Measurements from ENCODE around the gene ITPKA.

Gene ITPKA

GRCh38 chr15:41491889-41492288 lies 1.8 kb upstream of the ITPKA start:
- no peak for DNase-seq

GRCh38 chr15:41492597-41493204 lies 973 bp upstream of the ITPKA start:
- no peak for DNase-seq

GRCh38 chr15:41493902-41494189 lies 172 bp downstream of the ITPKA start:
- no peak for DNase-seq

GRCh38 chr15:41494190-41494921 lies 682 bp downstream of the ITPKA start:
- DNase-seq = no peak

DNA sequence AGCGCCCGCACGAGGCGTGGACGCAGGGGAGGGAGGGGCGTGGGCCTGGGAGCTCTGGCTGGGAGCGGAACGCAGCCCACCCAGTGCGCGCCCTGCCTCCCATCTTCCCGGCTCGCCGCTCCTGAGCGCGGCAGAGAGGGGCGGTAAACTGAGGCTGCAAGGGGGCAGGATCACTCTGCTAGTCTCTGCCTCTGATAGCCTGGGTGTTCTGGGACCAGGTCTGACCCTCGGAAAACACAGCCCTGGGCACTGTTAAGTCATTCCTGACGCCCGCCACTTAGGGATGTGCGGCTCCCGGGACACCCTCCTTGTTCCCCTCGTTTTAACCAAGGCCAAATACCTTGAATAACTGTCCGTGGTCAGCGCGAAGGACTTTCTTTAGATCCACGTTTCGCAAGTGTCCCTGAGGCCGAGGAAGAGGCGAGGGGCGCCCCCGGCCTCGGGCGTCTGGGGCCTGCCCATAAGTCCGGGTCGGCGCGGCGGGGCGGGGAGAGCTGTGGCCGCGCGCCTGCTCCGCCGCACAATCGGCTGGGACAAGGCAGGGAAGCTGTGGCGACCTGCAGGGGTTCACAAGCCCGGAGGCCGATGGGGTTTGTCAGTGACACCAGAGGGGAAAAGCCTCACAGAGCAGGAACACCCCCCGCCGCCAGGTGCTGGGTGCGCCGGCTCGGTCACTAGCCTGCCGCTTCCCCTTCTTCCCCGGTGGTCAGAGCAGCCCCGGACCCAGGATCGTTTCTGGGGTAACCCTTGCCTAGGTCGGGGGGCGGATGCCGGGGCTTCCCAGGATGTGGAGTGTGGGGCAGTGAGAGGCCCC lies 1.5 kb downstream of the ITPKA start:
- no peak for DNase-seq

GRCh38 chr15:41495736-41496599 lies 2.3 kb downstream of the ITPKA start:
- no peak for DNase-seq

GRCh38 chr15:41498657-41499056 lies 5.0 kb downstream of the ITPKA start:
- DNase-seq = no peak

- no peak for DNase-seq
These were observed 5.6 kb downstream of the ITPKA start for GRCh38 chr15:41499109-41499851.

GRCh38 chr15:41501191-41501917 lies 7.7 kb downstream of the ITPKA start:
- DNase-seq = no peak

DNA sequence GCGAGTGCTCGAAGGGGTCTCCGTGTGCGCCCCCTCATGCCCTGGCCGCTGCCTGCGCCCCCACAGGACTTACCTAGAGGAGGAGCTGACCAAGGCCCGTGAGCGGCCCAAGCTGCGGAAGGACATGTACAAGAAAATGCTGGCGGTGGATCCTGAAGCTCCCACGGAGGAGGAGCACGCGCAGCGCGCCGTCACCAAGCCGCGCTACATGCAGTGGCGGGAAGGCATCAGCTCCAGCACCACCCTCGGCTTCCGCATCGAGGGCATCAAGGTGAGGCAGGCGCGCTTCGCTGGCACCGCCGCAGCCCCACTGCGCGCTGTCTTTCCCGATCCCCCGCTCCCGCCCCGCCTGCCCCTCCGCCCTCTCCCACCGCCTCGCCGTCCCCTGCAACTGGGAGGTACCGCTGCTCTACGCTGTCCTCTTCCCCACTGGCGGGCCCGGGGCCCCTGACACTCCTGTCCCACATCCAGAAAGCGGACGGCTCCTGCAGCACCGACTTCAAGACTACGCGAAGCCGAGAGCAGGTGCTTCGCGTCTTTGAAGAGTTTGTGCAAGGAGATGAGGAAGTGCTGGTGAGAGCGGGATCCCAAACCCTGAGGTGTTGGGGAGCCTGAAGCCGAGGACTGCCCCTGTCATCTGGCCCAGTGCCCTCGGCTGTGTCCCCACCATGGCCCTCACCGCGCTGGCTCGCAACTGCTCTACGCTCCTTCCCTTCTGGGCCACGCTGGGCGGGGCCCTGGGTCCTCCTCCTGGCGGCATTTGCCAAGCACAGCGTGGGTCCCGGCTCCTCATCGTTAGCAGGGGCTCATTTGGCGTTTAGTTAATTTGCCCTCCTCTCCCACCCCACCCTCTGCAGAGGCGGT lies 8.5 kb downstream of the ITPKA start:
- DNase-seq = no peak

- no peak for DNase-seq
These were observed 9.4 kb downstream of the ITPKA start for GRCh38 chr15:41502795-41503668.

DNA sequence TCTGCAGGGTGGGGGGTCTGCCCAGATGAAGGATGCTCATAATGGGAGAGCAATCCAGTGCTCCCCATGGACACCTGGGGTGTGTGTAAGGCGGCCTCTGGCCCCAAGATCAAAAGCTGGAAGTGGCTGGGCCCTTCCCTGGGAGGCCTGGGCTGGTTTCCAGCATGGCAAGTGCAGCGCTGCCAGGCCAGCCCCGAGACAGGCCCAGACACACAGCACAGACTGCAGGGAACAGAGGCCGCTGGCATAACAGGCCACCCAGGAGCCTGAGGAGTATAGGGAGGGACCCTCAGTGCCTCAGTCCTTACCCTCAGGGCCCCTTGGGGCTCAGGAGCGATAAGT lies 10.0 kb downstream of the ITPKA start:
- DNase-seq = no peak

GRCh38 chr15:41504751-41505492 lies 11.2 kb downstream of the ITPKA start:
- no peak for DNase-seq

DNA sequence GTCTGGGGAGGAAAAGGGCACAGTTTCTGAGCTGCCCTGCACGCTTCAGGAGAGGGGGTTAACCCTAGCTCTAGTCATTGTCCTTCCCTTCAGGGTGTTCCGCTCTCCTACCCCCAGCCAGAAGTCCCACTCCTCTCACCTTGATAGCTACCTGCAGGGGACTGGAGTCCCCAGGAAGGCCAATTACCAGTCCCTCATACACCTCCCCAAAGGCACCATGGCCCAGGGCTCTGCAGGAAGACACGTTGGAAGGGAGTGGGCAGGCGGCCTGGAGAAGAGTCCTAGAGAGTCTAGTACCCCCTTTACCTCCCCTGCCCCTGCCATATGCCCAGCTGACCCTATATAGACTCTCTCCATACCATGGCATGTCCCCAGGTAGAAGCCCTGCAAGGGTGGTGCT lies 12.1 kb downstream of the ITPKA start:
- DNase-seq = no peak

- no peak for DNase-seq
These were observed 13.2 kb downstream of the ITPKA start for GRCh38 chr15:41506796-41507341.

DNA sequence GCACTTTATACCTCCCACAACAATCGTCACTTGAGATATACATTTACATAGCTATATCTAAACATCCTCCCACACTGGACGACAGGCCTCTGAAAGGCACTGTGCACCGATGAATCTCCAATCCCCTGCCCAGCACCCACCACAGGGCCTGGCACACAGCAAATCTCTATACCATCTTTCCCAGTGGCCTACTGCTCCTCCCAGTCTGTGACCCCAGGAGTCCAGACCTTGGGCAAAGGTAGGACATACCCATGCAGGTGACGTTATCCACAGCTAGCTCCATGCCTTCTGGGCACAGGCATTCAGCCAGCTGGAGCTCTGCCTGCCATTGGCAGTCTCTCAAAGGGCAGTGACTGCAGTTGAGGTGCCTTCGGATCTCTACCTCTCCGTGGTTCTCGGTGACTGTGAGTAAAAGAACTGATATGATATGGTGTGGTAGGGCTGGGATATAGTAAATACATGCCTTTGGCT lies 14.2 kb downstream of the ITPKA start:
- no peak for DNase-seq

DNA sequence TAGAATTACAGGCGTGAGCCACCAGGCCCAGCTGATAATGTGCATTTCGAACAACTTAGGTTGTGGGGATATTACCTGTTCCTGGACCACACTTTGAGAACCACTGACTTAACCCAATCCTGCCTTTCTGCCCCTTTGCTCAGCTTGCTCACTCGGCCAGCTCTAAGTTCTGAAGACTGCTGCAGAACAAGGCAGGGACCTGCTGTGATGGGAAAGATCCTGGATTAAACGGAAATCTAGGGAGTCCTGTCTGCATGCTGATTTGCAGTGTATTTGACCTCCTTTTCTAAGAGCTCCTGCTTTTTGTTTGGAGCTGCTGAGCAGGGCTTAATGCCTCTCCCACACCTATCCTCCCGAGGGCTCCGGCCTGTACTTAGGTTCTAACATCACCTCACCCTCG lies 17.1 kb downstream of the ITPKA start:
- no peak for DNase-seq

DNA sequence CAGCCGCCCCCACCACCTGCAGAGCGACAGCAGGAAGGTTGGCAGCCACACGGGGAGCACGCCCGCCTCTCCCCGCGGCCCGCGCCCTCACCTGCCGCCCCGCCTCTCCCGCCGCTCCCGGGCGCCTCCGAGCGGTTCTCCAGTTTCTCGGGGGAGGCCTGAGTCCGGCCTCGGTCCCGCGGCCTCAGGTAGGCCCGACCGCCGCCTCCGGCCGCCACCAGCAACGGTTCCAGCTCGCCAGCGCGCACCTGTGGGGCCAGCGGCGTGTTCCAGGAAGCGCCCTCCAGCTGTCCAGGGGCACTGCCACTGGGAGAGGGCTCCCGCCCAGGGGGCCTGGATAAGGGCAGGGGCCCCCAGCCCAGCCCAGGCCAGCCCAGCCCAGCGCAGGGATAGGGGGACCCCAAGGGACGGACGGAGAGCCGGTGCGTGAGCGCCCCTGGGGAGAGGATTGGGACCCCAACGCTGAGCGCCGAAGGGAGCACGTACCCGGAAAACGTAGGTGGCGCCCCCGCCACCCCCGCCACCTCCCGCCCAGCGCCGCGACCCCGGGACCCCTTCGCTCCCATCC lies 17.7 kb downstream of the ITPKA start:
- no peak for DNase-seq
